HepG2 (cell line): ENCODE data around the gene HSD11B1L. TPM values are rescaled to one million over a fixed set of nuclear protein-coding genes. Genes with fewer than 3 reads are reported as not detected.

Experiments
- GATAD1 ChIP-seq: IDR thresholded peaks from 2 replicates; pipeline ENCODE4 v1.6.1; 2016; ENCODE audit warnings: missing genetic modification reagents, missing compliant biosample characterization
- GFI1 ChIP-seq: sonication (generic); formaldehyde crosslinking; IDR thresholded peaks from 2 replicates; pipeline ENCODE4 v1.5.0; 2020; ENCODE audit warnings: missing genetic modification reagents, mild to moderate bottlenecking, borderline replicate concordance
- GLI4 ChIP-seq: sonication (generic); formaldehyde crosslinking; IDR thresholded peaks from 2 replicates; pipeline ENCODE4 v1.5.1; 2020; ENCODE audit warnings: missing genetic modification reagents, mild to moderate bottlenecking, moderate library complexity, borderline replicate concordance
- HMG20A ChIP-seq: IDR thresholded peaks from 2 replicates; pipeline ENCODE4 v1.6.1; 2016; ENCODE audit warnings: borderline replicate concordance
- ISX ChIP-seq: sonication (generic); formaldehyde crosslinking; conservative IDR thresholded peaks from 2 replicates; pipeline ENCODE4 v1.5.0; 2020; ENCODE audit warnings: missing genetic modification reagents
- KDM5A ChIP-seq: fragments of 200-600 bp; sonication (generic); IDR thresholded peaks from 2 replicates; pipeline ENCODE4 v1.7.0; 2018; ENCODE audit warnings: antibody characterized with exemption, mild to moderate bottlenecking, low read length, borderline replicate concordance
- KLF6 ChIP-seq: IDR thresholded peaks from 2 replicates; pipeline ENCODE4 v1.8.0; 2016; ENCODE audit warnings: missing biosample characterization, missing genetic modification reagents
- NFE2L2 ChIP-seq: fragments of 150-350 bp; IDR thresholded peaks from 2 replicates; pipeline ENCODE4 v1.6.1; 2014; ENCODE audit warnings: low read length
- NR2C2 ChIP-seq: sonication (generic); formaldehyde crosslinking; IDR thresholded peaks from 2 replicates; pipeline ENCODE4 v1.4.0; 2020; ENCODE audit warnings: missing genetic modification reagents, mild to moderate bottlenecking, moderate library complexity, borderline replicate concordance
- SOX13 ChIP-seq, 3 experiments: fragments of 450-650 bp in 1 of 3; sonication (generic) in 1 of 3; formaldehyde crosslinking in 1 of 3; IDR thresholded peaks in 2 of 3; conservative IDR thresholded peaks in 1 of 3; 2 replicates each; pipeline versions ENCODE4 v1.5.0 to v1.6.1; 2016 to 2020; ENCODE audit warnings: antibody characterized with exemption in 1 of 3, mild to moderate bottlenecking in 1 of 3, missing compliant biosample characterization in 1 of 3, missing genetic modification reagents in 1 of 3, moderate library complexity in 1 of 3
- SRF ChIP-seq: IDR thresholded peaks from 2 replicates; pipeline ENCODE4 v1.6.1; 2011; ENCODE audit warnings: mild to moderate bottlenecking, low read depth, low read length, moderate library complexity
- STAG1 ChIP-seq: sonication (generic); formaldehyde crosslinking; IDR thresholded peaks from 2 replicates; pipeline ENCODE4 v1.4.0; 2020; ENCODE audit warnings: missing genetic modification reagents
- ZFP82 ChIP-seq: sonication (generic); formaldehyde crosslinking; IDR thresholded peaks from 2 replicates; pipeline ENCODE4 v1.5.1; 2020; ENCODE audit warnings: mild to moderate bottlenecking, missing genetic modification reagents, borderline replicate concordance
- ZNF274 ChIP-seq: sonication (generic); formaldehyde crosslinking; IDR thresholded peaks from 2 replicates; pipeline ENCODE4 v1.5.1; 2020; ENCODE audit warnings: mild to moderate bottlenecking, missing genetic modification reagents
- ZNF30 ChIP-seq: sonication (generic); formaldehyde crosslinking; IDR thresholded peaks from 2 replicates; pipeline ENCODE4 v1.5.0; 2020; ENCODE audit warnings: mild to moderate bottlenecking, missing genetic modification reagents
- ZNF546 ChIP-seq: sonication (generic); formaldehyde crosslinking; conservative IDR thresholded peaks from 2 replicates; pipeline ENCODE4 v1.8.1; 2023; ENCODE audit warnings: mild to moderate bottlenecking, missing genetic modification reagents
- ZNF7 ChIP-seq: IDR thresholded peaks from 2 replicates; pipeline ENCODE4 v1.6.1; 2016; ENCODE audit warnings: missing biosample characterization, missing genetic modification reagents
- ZNF775 ChIP-seq: sonication (generic); formaldehyde crosslinking; IDR thresholded peaks from 2 replicates; pipeline ENCODE4 v1.4.0; 2020; ENCODE audit warnings: missing genetic modification reagents, mild to moderate bottlenecking, moderate library complexity, borderline replicate concordance
- polyA plus RNA-seq, 8 experiments: library from polyadenylated mRNA; depleted of rRNA in 3 of 8; stranded (reverse) in 7 of 8; unstranded in 1 of 8; fragments of >200 nt; fragmentation: Illumina TruSeq in 4 of 8; extraction: Trizol in 4 of 8; gene quantifications; 2 replicates each; pipeline versions ENCODE4 v1.2.1 to v1.2.3, GENCODE V29; 2011 to 2016; ENCODE audit warnings: low read depth in 4 of 8, missing spikeins in 1 of 8, mixed read lengths in 1 of 8; ENCODE audit not compliant: insufficient read depth in 1 of 8
- total RNA-seq, 5 experiments: library from RNA; depleted of rRNA; stranded (reverse); fragments of >200 nt; fragmentation: Illumina TruSeq; extraction: Trizol; gene quantifications; 2 replicates each; pipeline ENCODE4 v1.2.3, GENCODE V29; 2016; ENCODE audit warnings: low read depth in 1 of 5
- TF ChIP-seq, protein P1 (sequence below): sonication (generic); formaldehyde crosslinking; conservative IDR thresholded peaks from 2 replicates; pipeline ENCODE4 v1.4.0; 2020; ENCODE audit warnings: missing genetic modification reagents
- TF ChIP-seq, protein P2 (sequence below): sonication (generic); formaldehyde crosslinking; IDR thresholded peaks from 2 replicates; pipeline ENCODE4 v1.5.0; 2020; ENCODE audit warnings: mild to moderate bottlenecking, missing genetic modification reagents
- TF ChIP-seq, protein P3 (sequence below): IDR thresholded peaks from 2 replicates; pipeline ENCODE4 v1.6.1; 2016; ENCODE audit warnings: control low read depth
- TF ChIP-seq, protein P4 (sequence below): sonication (generic); formaldehyde crosslinking; IDR thresholded peaks from 2 replicates; pipeline ENCODE4 v1.5.0; 2020; ENCODE audit warnings: missing genetic modification reagents, mild to moderate bottlenecking, borderline replicate concordance

The HSD11B1L gene
- total and polyA plus RNA-seq, 2 of the 13 experiments (the other 11 are each of a cell fraction or from before 2014, with no cell fraction given): 2.8 to 3.9 TPM

DNA sequence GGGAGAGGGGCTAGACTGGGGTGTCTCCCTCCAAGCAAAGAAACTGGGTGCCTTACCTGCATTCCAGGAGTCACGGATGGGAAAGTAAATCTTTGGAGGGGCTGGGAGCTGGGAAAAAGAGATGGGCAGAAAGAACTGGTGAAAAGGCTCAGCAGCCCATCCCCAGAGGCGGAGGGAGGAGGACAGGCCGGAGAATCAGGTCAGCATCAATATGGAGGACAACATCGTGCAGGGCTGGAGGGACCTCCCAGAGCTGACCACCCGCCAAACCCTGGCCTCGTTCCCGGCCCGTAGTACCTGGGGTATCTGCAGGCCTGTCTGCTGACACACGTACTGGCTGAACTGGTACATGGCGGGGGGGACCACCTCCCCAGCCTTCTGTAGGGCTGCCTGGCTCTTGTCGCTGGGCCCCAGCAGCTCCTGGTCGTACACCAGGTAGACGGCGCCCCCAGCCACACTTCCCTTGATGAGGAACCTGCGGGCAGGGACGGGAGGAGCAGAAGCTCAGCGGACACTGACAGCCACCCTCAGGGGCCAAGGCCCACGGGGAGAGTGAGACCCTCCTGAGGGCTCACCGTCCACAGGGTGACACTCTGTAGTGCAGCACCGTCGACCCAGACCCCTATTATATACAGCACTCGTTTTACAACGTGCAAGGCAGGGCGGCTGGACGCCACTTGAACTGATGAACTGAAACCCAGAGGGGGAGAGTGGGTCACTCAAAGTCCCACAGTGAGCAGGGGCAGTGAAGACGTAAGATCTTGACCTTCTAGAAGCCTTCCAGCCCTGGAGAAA, 1.3 kb upstream of the HSD11B1L start (continued):
- TF ChIP-seq NR2C2 (CRISPR knock-in tag) (no peak), KLF6 (CRISPR knock-in tag) (no peak), SOX13 (IDR thresholded peaks at IDR 0.05) (no peak), SOX13 (CRISPR knock-in tag; conservative IDR thresholded peaks at IDR 0.05 in 1 of 2, IDR thresholded peaks at IDR 0.05 in 1 of 2) (no peak), GATAD1 (CRISPR knock-in tag) (no peak), ZNF775 (CRISPR knock-in tag) (no peak), HMG20A (CRISPR knock-in tag) (no peak), ZNF546 (CRISPR knock-in tag) (no peak), ISX (CRISPR knock-in tag) (no peak), KDM5A (no peak), NFE2L2 (no peak), STAG1 (no peak), ZNF30 (CRISPR knock-in tag) (no peak), SRF (no peak), ZFP82 (CRISPR knock-in tag) (no peak), GLI4 (CRISPR knock-in tag) (no peak), GFI1 (CRISPR knock-in tag) (no peak), ZNF274 (CRISPR knock-in tag) (no peak), ZNF7 (CRISPR knock-in tag) (no peak)
- TF ChIP-seq, protein P1, sequence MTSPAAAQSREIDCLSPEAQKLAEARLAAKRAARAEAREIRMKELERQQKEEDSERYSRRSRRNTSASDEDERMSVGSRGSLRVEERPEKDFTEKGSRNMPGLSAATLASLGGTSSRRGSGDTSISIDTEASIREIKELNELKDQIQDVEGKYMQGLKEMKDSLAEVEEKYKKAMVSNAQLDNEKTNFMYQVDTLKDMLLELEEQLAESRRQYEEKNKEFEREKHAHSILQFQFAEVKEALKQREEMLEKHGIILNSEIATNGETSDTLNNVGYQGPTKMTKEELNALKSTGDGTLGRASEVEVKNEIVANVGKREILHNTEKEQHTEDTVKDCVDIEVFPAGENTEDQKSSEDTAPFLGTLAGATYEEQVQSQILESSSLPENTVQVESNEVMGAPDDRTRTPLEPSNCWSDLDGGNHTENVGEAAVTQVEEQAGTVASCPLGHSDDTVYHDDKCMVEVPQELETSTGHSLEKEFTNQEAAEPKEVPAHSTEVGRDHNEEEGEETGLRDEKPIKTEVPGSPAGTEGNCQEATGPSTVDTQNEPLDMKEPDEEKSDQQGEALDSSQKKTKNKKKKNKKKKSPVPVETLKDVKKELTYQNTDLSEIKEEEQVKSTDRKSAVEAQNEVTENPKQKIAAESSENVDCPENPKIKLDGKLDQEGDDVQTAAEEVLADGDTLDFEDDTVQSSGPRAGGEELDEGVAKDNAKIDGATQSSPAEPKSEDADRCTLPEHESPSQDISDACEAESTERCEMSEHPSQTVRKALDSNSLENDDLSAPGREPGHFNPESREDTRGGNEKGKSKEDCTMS (CRISPR knock-in tag): no peak
- TF ChIP-seq, protein P2, sequence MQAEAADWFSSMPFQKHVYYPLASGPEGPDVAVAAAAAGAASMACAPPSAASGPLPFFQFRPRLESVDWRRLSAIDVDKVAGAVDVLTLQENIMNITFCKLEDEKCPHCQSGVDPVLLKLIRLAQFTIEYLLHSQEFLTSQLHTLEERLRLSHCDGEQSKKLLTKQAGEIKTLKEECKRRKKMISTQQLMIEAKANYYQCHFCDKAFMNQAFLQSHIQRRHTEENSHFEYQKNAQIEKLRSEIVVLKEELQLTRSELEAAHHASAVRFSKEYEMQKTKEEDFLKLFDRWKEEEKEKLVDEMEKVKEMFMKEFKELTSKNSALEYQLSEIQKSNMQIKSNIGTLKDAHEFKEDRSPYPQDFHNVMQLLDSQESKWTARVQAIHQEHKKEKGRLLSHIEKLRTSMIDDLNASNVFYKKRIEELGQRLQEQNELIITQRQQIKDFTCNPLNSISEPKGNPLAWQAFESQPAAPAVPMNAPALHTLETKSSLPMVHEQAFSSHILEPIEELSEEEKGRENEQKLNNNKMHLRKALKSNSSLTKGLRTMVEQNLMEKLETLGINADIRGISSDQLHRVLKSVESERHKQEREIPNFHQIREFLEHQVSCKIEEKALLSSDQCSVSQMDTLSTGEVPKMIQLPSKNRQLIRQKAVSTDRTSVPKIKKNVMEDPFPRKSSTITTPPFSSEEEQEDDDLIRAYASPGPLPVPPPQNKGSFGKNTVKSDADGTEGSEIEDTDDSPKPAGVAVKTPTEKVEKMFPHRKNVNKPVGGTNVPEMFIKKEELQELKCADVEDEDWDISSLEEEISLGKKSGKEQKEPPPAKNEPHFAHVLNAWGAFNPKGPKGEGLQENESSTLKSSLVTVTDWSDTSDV (CRISPR knock-in tag): no peak
- TF ChIP-seq, protein P3, sequence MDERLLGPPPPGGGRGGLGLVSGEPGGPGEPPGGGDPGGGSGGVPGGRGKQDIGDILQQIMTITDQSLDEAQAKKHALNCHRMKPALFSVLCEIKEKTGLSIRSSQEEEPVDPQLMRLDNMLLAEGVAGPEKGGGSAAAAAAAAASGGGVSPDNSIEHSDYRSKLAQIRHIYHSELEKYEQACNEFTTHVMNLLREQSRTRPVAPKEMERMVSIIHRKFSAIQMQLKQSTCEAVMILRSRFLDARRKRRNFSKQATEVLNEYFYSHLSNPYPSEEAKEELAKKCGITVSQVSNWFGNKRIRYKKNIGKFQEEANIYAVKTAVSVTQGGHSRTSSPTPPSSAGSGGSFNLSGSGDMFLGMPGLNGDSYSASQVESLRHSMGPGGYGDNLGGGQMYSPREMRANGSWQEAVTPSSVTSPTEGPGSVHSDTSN: no peak
- TF ChIP-seq, protein P4, sequence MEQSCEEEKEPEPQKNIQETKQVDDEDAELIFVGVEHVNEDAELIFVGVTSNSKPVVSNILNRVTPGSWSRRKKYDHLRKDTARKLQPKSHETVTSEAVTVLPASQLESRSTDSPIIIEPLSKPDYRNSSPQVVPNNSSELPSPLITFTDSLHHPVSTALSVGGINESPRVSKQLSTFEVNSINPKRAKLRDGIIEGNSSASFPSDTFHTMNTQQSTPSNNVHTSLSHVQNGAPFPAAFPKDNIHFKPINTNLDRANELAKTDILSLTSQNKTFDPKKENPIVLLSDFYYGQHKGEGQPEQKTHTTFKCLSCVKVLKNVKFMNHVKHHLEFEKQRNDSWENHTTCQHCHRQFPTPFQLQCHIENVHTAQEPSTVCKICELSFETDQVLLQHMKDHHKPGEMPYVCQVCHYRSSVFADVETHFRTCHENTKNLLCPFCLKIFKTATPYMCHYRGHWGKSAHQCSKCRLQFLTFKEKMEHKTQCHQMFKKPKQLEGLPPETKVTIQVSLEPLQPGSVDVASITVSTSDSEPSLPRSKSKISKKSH (CRISPR knock-in tag): no peak
